ENCODE data around the gene GMEB2. TPM values are rescaled to one million over a fixed set of nuclear protein-coding genes. Genes with fewer than 3 reads are reported as not detected.
"Not testable (repeated sequence)": the region's sequence is repeated elsewhere in the genome, so short reads cannot be mapped to it uniquely, and the experiment has no call there.

GMEB2 gene
- total RNA-seq (10 to 100 TPM; 17.4 to 30.2 (median 24.6) TPM), polyA plus RNA-seq (10 to 100 TPM; 11.0 to 21.9 TPM), total RNA-seq (80.2 reads per million, percentile 80 among the genes with 10 or more reads in this experiment)

GRCh38 chr20:63626424-63627128 is at the start of gene GMEB2:
GMEB2 (minus strand) TSS chr20:63627101; CDS start chr20:63619397, 7,704 bp downstream.
- Histone ChIP-seq H3K27me3 (ENCODE audit: control insufficient read depth in 2 of 2, insufficient read depth in 2 of 2, low read length in 2 of 2) (no peaks in the 10 kb centered on the region), H3K27ac (ENCODE audit: low read depth, low read length) (peak within 1 kb of the TSS; percentile 98), H3K4me1 (ENCODE audit: control insufficient read depth in 2 of 2, insufficient read depth in 2 of 2, low read length in 2 of 2) (peaks cover 28 to 35% of the 10 kb centered on the region in 2 donors), H3K4me3 (ENCODE audit: low read length) (peak within 1 kb of the TSS; percentile 96), H3K9me3 (ENCODE audit: control insufficient read depth in 2 of 3, low read length in 3 of 3) (no peaks in the 10 kb centered on the region), H3K36me3 (ENCODE audit: control insufficient read depth in 2 of 3, insufficient read depth in 3 of 3, low read length in 3 of 3) (peaks cover 0 to 11% (median 0%) of the 10 kb centered on the region in 3 experiments)
- CTCF ChIA-PET: interaction anchor here (1.4 kb wide), 1 partner anchor 15 kb away, joined by 6 read pairs; no protein-coding TSS in a partner anchor
- ATAC-seq (peak; percentile 64), DNase-seq (peak in 3 of 9 donors; percentile 75 to 91 (median 80))
- Mint-ChIP-seq H3K9me3 (peaks cover 0 to 2% (median 0%) of the 10 kb centered on the region in 11 donors), H3K4me3 (peak within 1 kb of the TSS; percentile 93 to 99 (median 98)), H3K27ac (peak within 1 kb of the TSS; percentile 93 to 98 (median 95)), H3K4me1 (peaks cover 27 to 64% (median 44%) of the 10 kb centered on the region in 7 donors), H3K36me3 (peaks cover 4 to 27% (median 13%) of the 10 kb centered on the region in 5 donors), H3K27me3 (no peaks in the 10 kb centered on the region)
- intact Hi-C loops (cut with micrococcal nuclease): loop anchor here (1.0 to 10.0 kb wide), 14 partner anchors 9 to 832 kb away; partner anchors contain the start of genes RTEL1 (in 2 of the 2), UCKL1 (in 2 of the 2), ARFGAP1 (in 1 of the 2) and ARFRP1 (in 1 of the 2)
- POLR2A ChIA-PET: interaction anchor here (0.7 to 13.3 kb wide), 12 partner anchors 9 to 354 kb away, joined by 3 to 552 read pairs (median 8); partner anchors contain the start of genes ARFRP1, LIME1, PPDPF and PRPF6

GRCh38 chr20:63675681-63676368 is 48.9 kb upstream of the GMEB2 start:
- intact Hi-C loops (cut with micrococcal nuclease): no loop called here
- ATAC-seq (no peak), DNase-seq (no peak)
- Histone ChIP-seq H3K4me1 (ENCODE audit: control insufficient read depth in 2 of 2, insufficient read depth in 2 of 2, low read length in 2 of 2) (no peaks in the 10 kb centered on the region), H3K36me3 (ENCODE audit: control insufficient read depth in 2 of 3, insufficient read depth in 3 of 3, low read length in 3 of 3) (peaks cover 0 to 31% (median 0%) of the 10 kb centered on the region in 3 experiments), H3K27me3 (ENCODE audit: control insufficient read depth in 2 of 2, insufficient read depth in 2 of 2, low read length in 2 of 2) (no peaks in the 10 kb centered on the region), H3K9me3 (ENCODE audit: control insufficient read depth in 2 of 3, low read length in 3 of 3) (no peaks in the 10 kb centered on the region), H3K27ac (ENCODE audit: low read depth, low read length) (no peak overlapping the region), H3K4me3 (ENCODE audit: low read length) (no peak overlapping the region)
- ChIA-PET CTCF (no interaction called here), POLR2A (no interaction called here)
- H3K4me1 Mint-ChIP-seq: peaks cover 0 to 2% (median 0%) of the 10 kb centered on the region in 7 donors
- H3K9me3 Mint-ChIP-seq: no peaks in the 10 kb centered on the region
- H3K4me3 Mint-ChIP-seq: no peak overlapping the region
- peaks cover 0 to 22% (median 3%) of the 10 kb centered on the region in 5 donors for H3K36me3 Mint-ChIP-seq
- H3K27me3 Mint-ChIP-seq: no peaks in the 10 kb centered on the region
- H3K27ac Mint-ChIP-seq: no peak overlapping the region

- CTCF ChIA-PET: no interaction called here
- H3K36me3 Mint-ChIP-seq: peaks cover 0 to 27% (median 7%) of the 10 kb centered on the region in 5 donors
- peaks cover 0 to 26% (median 0%) of the 10 kb centered on the region in 3 experiments for H3K36me3 ChIP-seq (ENCODE audit: control insufficient read depth in 2 of 3, insufficient read depth in 3 of 3, low read length in 3 of 3)
Measured at GRCh38 chr20:63673951-63674350, 47.0 kb upstream of the GMEB2 start.

GRCh38 chr20:63672666-63673065 is 45.8 kb upstream of the GMEB2 start:
- Mint-ChIP-seq H3K27me3 (no peaks in the 10 kb centered on the region), H3K9me3 (no peaks in the 10 kb centered on the region), H3K4me1 (peaks cover 0 to 4% (median 0%) of the 10 kb centered on the region in 7 donors), H3K36me3 (peaks cover 6 to 25% (median 11%) of the 10 kb centered on the region in 5 donors), H3K27ac (no peak overlapping the region), H3K4me3 (no peak overlapping the region)
- no peak overlapping the region for H3K4me3 ChIP-seq (ENCODE audit: low read length)
- ChIA-PET CTCF (no interaction called here), POLR2A (no interaction called here)
- H3K4me1 ChIP-seq (ENCODE audit: control insufficient read depth in 2 of 2, insufficient read depth in 2 of 2, low read length in 2 of 2): no peaks in the 10 kb centered on the region
- H3K27me3 ChIP-seq (ENCODE audit: control insufficient read depth in 2 of 2, insufficient read depth in 2 of 2, low read length in 2 of 2): no peaks in the 10 kb centered on the region
- no peak overlapping the region for H3K27ac ChIP-seq (ENCODE audit: low read depth, low read length)
- DNase-seq: no peak
- peaks cover 0 to 28% (median 0%) of the 10 kb centered on the region in 3 experiments for H3K36me3 ChIP-seq (ENCODE audit: control insufficient read depth in 2 of 3, insufficient read depth in 3 of 3, low read length in 3 of 3)
- H3K9me3 ChIP-seq (ENCODE audit: control insufficient read depth in 2 of 3, low read length in 3 of 3): no peaks in the 10 kb centered on the region
- intact Hi-C loops (cut with micrococcal nuclease): no loop called here
- ATAC-seq: no peak

More at GRCh38 chr20:63673951-63674350, 47.0 kb upstream of the GMEB2 start:
- ATAC-seq (no peak), DNase-seq (no peak)
- no peak overlapping the region for H3K27ac ChIP-seq (ENCODE audit: low read depth, low read length)
- Mint-ChIP-seq H3K4me1 (peaks cover 0 to 2% (median 0%) of the 10 kb centered on the region in 7 donors), H3K27me3 (no peaks in the 10 kb centered on the region), H3K4me3 (no peak overlapping the region), H3K27ac (no peak overlapping the region), H3K9me3 (no peaks in the 10 kb centered on the region)
- no peaks in the 10 kb centered on the region for H3K27me3 ChIP-seq (ENCODE audit: control insufficient read depth in 2 of 2, insufficient read depth in 2 of 2, low read length in 2 of 2)
- no peaks in the 10 kb centered on the region for H3K4me1 ChIP-seq (ENCODE audit: control insufficient read depth in 2 of 2, insufficient read depth in 2 of 2, low read length in 2 of 2)
- no peaks in the 10 kb centered on the region for H3K9me3 ChIP-seq (ENCODE audit: control insufficient read depth in 2 of 3, low read length in 3 of 3)
- no peak overlapping the region for H3K4me3 ChIP-seq (ENCODE audit: low read length)
- intact Hi-C loops (cut with micrococcal nuclease): no loop called here
- POLR2A ChIA-PET: no interaction called here

GRCh38 chr20:63671695-63672094 is 44.8 kb upstream of the GMEB2 start:
- H3K4me3 ChIP-seq (ENCODE audit: low read length); H3K27ac Mint-ChIP-seq; H3K27ac ChIP-seq (ENCODE audit: low read depth, low read length); H3K4me1 Mint-ChIP-seq; H3K4me1 ChIP-seq (ENCODE audit: control insufficient read depth in 2 of 2, insufficient read depth in 2 of 2, low read length in 2 of 2); ATAC-seq; H3K9me3 ChIP-seq (ENCODE audit: control insufficient read depth in 2 of 3, low read length in 3 of 3); intact Hi-C loops (cut with micrococcal nuclease); H3K27me3 Mint-ChIP-seq; H3K27me3 ChIP-seq (ENCODE audit: control insufficient read depth in 2 of 2, insufficient read depth in 2 of 2, low read length in 2 of 2); CTCF ChIA-PET; H3K9me3 Mint-ChIP-seq; DNase-seq; H3K4me3 Mint-ChIP-seq: not testable (repeated sequence)
- H3K36me3 Mint-ChIP-seq: peaks cover 6 to 20% (median 11%) of the 10 kb centered on the region in 5 donors
- peaks cover 0 to 30% (median 4%) of the 10 kb centered on the region in 3 experiments for H3K36me3 ChIP-seq (ENCODE audit: control insufficient read depth in 2 of 3, insufficient read depth in 3 of 3, low read length in 3 of 3)
- POLR2A ChIA-PET: interaction anchor here (0.6 kb wide), 1 partner anchor 14 kb away, joined by 3 read pairs; the partner anchor contains the start of gene RTEL1

- Mint-ChIP-seq H3K27ac (peak overlapping the region in 1 of 9 donors; percentile 16), H3K4me1 (peaks cover 0 to 4% (median 0%) of the 10 kb centered on the region in 7 donors), H3K4me3 (no peak overlapping the region), H3K36me3 (peaks cover 6 to 17% (median 9%) of the 10 kb centered on the region in 5 donors), H3K9me3 (no peaks in the 10 kb centered on the region), H3K27me3 (no peaks in the 10 kb centered on the region)
- Histone ChIP-seq H3K27me3 (ENCODE audit: control insufficient read depth in 2 of 2, insufficient read depth in 2 of 2, low read length in 2 of 2) (no peaks in the 10 kb centered on the region), H3K4me3 (ENCODE audit: low read length) (no peak overlapping the region), H3K36me3 (ENCODE audit: control insufficient read depth in 2 of 3, insufficient read depth in 3 of 3, low read length in 3 of 3) (peaks cover 0 to 52% (median 4%) of the 10 kb centered on the region in 3 experiments), H3K4me1 (ENCODE audit: control insufficient read depth in 2 of 2, insufficient read depth in 2 of 2, low read length in 2 of 2) (no peaks in the 10 kb centered on the region), H3K27ac (ENCODE audit: low read depth, low read length) (no peak overlapping the region), H3K9me3 (ENCODE audit: control insufficient read depth in 2 of 3, low read length in 3 of 3) (no peaks in the 10 kb centered on the region)
- intact Hi-C loops (cut with micrococcal nuclease): no loop called here
- DNase-seq (no peak), ATAC-seq (no peak)
- ChIA-PET CTCF (interaction anchor here (0.6 kb wide), 1 partner anchor 63 kb away, joined by 4 read pairs; no protein-coding TSS in a partner anchor), POLR2A (interaction anchor here (0.7 to 0.9 kb wide), 2 partner anchors 10 to 51 kb away, joined by 3 to 4 read pairs; partner anchors contain the start of gene RTEL1)
Measured at GRCh38 chr20:63668351-63668750, 41.5 kb upstream of the GMEB2 start.

Measured in naive thymus-derived CD4-positive, alpha-beta T cell (primary cell).